Limb (tissue), 2 donors: ENCODE results near the gene ATAD3B.
"Not testable (repeated sequence)": the region's sequence is repeated elsewhere in the genome, so short reads cannot be mapped to it uniquely, and the experiment has no call there.

Experiments
- DNase-seq, 2 donors: peaks; one replicate each; pipeline ENCODE4 v3.0.0-alpha.2; 2016; ENCODE audit errors: extremely low spot score in 2 of 2

The ATAD3B gene

GRCh38 chr1:1432951-1433803, 38.4 kb upstream of the ATAD3B start:
- peak in 1 of 2 donors; percentile 81 for DNase-seq

GRCh38 chr1:1433804-1434130, 37.8 kb upstream of the ATAD3B start:
- DNase-seq, result peak in 1 of 2 donors; percentile 80

- DNase-seq, result peak in 1 of 2 donors; percentile 88
Measured at GRCh38 chr1:1434131-1434823, 37.3 kb upstream of the ATAD3B start.

- DNase-seq, result no peak
Measured at GRCh38 chr1:1434824-1435105, 36.8 kb upstream of the ATAD3B start.

GRCh38 chr1:1435106-1435903, 36.3 kb upstream of the ATAD3B start, which contains the start of gene VWA1:
VWA1 (plus strand) TSS chr1:1435690; CDS start chr1:1435749, 59 bp downstream.
- DNase-seq, result peak in 1 of 2 donors; percentile 89

- no peak for DNase-seq
Measured at GRCh38 chr1:1435911-1436629, 35.5 kb upstream of the ATAD3B start.

DNA sequence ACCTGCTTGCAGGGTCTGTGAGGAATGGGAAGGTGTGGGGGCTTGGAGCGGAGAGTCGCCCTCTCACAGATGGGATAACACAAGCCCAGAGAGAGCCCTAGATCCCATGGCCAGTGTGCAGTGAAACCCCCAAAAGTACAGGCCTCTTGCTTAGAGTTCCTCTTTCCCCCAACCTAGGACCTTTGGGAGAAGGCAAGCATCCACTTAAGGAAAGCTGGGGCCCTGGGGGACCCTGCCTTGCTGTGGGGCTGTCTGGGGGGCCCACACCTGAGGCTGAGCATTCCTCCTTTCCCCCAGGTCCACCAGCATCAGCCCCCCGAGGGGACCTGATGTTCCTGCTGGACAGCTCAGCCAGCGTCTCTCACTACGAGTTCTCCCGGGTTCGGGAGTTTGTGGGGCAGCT, 34.9 kb upstream of the ATAD3B start:
- no peak for DNase-seq

GRCh38 chr1:1437033-1437903, 34.3 kb upstream of the ATAD3B start:
- DNase-seq, result no peak

DNA sequence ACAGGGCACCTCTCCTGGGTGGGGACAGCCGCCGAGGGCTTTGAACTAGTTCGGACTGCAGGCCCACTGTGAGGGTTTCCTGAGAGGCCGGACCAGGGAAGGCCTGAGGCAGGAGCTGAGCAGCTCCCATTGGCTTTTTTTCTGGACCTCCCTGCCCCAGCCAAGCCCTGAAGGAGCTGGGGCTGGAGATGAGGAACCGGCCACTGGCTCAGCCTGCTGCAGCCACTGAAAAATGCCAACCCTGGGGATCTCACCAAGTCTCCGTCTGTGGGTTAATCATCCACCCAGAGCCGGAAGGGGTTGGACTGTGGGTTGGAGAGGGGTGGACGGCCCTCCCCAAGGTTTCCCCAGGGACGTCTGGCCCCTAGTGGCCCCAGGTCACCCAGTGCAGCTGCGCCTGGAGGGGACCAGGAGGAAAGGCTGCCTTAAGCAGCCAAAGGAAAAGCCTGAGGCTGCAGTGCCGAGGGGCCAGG, 33.6 kb upstream of the ATAD3B start:
- DNase-seq, result no peak

GRCh38 chr1:1438531-1439381, 32.8 kb upstream of the ATAD3B start:
- DNase-seq, result no peak

DNA sequence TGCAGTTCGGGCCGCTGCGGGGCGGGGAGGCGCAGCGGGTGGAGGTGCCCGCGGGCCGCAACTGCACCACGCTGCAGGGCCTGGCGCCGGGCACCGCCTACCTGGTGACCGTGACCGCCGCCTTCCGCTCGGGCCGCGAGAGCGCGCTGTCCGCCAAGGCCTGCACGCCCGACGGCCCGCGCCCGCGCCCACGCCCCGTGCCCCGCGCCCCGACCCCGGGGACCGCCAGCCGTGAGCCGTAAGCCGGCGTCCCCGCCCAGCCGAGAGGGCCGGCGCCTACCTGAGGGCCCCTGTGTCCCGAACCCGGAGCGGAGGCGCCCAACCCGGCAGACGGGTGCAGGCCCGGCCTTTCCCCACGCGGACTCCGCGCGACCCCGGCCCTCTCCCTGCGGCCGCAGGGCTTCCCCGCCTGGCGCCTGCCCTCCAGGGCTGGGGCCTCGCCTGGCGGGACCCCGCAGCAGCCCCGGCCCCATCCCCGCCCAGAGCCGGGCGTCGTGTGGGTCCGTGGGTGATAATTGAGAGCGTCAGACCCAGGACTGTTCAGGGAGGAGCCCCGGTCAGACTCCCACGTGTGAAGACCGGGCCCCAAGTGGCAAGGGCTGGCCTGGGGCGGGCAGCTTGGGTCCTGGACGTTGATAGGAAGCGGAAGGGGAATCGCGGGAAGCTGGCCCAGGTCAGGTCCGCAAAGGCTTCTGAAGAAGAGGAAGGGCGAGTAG, 31.9 kb upstream of the ATAD3B start:
- DNase-seq, result no peak

DNA sequence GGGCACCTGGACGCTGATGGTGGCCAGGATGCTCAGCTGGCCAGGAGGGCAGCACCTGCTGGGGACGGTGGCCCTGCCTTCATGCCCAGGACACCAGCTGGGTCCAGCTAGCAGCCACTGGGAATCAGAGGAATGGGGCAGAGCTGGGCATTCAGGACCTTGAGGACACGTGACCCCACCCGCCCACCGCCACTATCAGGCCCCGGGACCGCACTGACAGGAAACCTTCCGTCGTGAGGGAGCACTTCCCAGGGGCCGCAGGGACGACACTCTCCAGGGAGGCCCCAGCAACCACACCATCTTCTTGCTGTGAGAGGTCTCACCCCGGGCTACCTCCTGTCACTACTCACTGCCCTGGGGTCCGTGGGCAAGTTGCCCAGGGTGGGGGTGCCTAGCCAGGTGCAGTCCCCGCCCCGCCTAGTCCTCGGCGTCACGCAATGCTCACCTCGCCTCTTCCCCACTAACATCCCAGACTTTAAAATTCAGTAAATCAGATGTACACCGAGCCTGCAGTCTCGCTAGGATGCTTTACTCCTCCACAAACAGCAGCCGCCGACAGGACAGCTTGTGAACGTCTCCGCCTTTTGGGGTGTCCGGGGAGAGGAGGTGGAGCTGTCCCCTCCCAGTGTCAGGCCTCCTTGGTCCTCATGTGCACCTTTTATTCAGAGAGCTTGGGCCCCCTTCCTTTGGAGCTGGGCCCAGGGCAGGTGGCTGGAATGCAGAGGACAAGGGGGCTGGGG, 31.1 kb upstream of the ATAD3B start:
- DNase-seq, result no peak

GRCh38 chr1:1441002-1441888, 30.3 kb upstream of the ATAD3B start:
- no peak for DNase-seq

DNA sequence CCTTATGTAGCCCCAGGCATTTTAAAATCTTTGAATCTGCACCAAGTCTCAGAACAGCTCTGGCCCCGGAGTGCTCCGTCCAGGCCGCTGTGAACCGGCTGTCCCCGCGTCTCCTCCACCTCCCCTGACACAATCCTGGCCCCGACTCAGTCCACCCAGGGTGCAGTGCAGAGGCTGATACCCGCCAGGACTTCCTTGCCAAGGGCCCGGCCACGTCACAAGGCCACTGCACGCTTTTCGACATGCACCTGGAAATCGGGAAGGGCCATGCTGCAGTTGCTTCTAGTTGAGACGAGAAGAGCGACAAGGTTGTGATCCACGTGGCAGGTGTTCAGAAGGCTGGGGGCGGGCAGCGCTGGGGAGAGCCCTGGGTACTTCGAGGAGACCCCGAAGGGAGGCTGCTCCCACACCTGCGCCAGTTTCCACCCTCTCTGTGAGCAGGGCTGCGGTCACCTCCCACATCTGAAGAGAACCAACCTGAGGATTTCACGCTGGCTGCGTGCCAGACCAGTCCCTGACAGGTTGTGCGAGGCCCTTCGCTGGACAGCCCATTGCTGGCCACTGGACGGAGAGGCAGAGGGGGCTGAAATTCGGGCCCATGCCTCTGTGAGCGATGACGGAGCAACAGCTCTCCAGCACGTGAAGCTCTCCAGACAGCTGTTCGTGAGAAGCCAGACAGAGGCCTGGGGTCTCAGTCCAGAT, 29.3 kb upstream of the ATAD3B start:
- DNase-seq, result no peak

DNA sequence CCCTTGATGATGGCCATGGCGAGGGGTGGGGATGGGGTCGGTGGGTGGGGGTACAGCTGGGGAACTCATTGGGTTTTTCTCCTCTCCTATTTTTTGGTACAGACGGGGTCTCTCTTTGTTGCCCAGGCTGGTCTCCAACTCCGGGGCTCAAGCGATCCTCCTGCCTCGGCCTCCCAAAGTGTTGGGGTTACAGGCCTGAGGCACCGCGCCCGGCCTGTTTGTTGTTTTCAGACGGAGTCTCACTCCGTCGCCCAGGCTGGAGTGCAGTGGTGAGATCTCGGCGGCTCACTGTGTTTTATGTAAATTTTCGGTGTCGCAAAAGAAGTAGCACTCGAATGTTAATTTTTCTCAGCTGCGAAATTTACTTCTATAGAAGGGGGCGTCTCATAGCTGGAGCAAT, 24.9 kb upstream of the ATAD3B start:
- DNase-seq, result not testable (repeated sequence)

DNA sequence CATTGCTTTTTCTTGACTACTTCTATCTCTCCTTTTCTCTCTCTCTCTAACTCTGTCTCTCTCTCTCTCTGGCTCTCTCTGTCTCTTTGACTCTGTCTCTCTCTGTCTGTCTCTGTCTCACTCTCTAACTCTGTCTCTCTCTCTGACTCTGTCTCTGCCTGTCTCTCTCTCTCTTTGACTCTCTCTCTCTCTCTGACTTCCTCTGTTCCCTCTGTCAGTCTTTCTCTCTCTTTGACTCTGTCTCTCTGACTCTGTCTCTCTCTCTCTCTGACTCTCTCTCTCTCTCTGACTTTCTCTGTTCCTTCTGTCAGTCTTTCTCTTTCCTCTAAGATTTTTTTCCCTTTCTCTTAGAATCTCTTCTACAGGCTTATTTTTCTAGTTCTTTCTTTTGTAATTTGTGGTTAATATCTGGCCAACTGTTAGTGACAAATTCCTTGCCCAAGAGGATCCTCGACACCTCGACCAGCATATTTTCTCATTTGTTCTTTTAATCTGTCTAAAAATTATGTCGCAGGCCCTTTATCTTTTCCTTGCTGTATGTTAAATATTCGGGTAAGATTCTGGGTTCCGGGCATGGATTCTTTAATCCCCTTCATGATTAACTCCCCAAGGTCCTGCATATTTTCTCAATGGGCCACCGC, 22.3 kb upstream of the ATAD3B start, which contains the start of gene ATAD3C:
TSS of gene ATAD3C (plus strand) at position 591 of the 641 bp plus-strand sequence. CDS start 995 bp downstream, outside the sequence.
- DNase-seq, result no peak
